ENCODE results near the gene MTIF3.

Gene MTIF3

GRCh38 chr13:27489456-27489855, 39.1 kb upstream of the MTIF3 start:
- no peak overlapping the region for H3K4me3 ChIP-seq (replicated peaks; ENCODE audit: low read depth, low read length)
- no peak for DNase-seq (ENCODE audit: extremely low read depth, low read depth)
- TF ChIP-seq CTCF (IDR thresholded peaks at IDR 0.05; ENCODE audit: low read depth, low read length, missing control alignments): no peak

- no peak for TF ChIP-seq CTCF (IDR thresholded peaks at IDR 0.05; ENCODE audit: low read depth, low read length, missing control alignments)
- DNase-seq (ENCODE audit: extremely low read depth, low read depth): no peak
- H3K4me3 ChIP-seq (replicated peaks; ENCODE audit: low read depth, low read length): no peak overlapping the region
Observed at GRCh38 chr13:27487776-27488175, 37.4 kb upstream of the MTIF3 start.

GRCh38 chr13:27483421-27483820, 33.1 kb upstream of the MTIF3 start:
- no peak for DNase-seq (ENCODE audit: extremely low read depth, low read depth)
- no peak overlapping the region for H3K4me3 ChIP-seq (replicated peaks; ENCODE audit: low read depth, low read length)
- no peak for TF ChIP-seq CTCF (IDR thresholded peaks at IDR 0.05; ENCODE audit: low read depth, low read length, missing control alignments)

GRCh38 chr13:27482983-27483382, 32.6 kb upstream of the MTIF3 start:
- no peak overlapping the region for H3K4me3 ChIP-seq (replicated peaks; ENCODE audit: low read depth, low read length)
- no peak for DNase-seq (ENCODE audit: extremely low read depth, low read depth)
- no peak for TF ChIP-seq CTCF (IDR thresholded peaks at IDR 0.05; ENCODE audit: low read depth, low read length, missing control alignments)

GRCh38 chr13:27481766-27482165, 31.4 kb upstream of the MTIF3 start:
- peak; percentile 80 for TF ChIP-seq CTCF (IDR thresholded peaks at IDR 0.05; ENCODE audit: low read depth, low read length, missing control alignments)
- no peak for DNase-seq (ENCODE audit: extremely low read depth, low read depth)
- no peak overlapping the region for H3K4me3 ChIP-seq (replicated peaks; ENCODE audit: low read depth, low read length)

GRCh38 chr13:27476943-27477703, 26.8 kb upstream of the MTIF3 start:
- no peak for DNase-seq (ENCODE audit: extremely low read depth, low read depth)
- H3K4me3 ChIP-seq (replicated peaks; ENCODE audit: low read depth, low read length): no peak overlapping the region
- no peak for TF ChIP-seq CTCF (IDR thresholded peaks at IDR 0.05; ENCODE audit: low read depth, low read length, missing control alignments)
